KMS-11 (cell line): ENCODE measurements around the gene CNPY1.

Experiments
- H2AFZ ChIP-seq: fragments of 200-600 bp; sonication (generic); 2 replicates; pipeline ENCODE4 v1.6.1; 2016; ENCODE audit warnings: antibody characterized with exemption, mixed run types, low read depth
- H3K27ac ChIP-seq: fragments of 200-600 bp; sonication (generic); 2 replicates; pipeline ENCODE4 v1.6.1; 2016; ENCODE audit warnings: mild to moderate bottlenecking, mixed run types
- H3K27me3 ChIP-seq: fragments of 200-600 bp; sonication (generic); 2 replicates; pipeline ENCODE4 v1.6.1; 2017; ENCODE audit warnings: mild to moderate bottlenecking, low read depth, mixed run types, moderate library complexity; ENCODE audit not compliant: insufficient read depth
- H3K36me3 ChIP-seq: fragments of 200-600 bp; sonication (generic); 2 replicates; pipeline ENCODE4 v1.6.1; 2017; ENCODE audit warnings: mild to moderate bottlenecking, mixed run types; ENCODE audit not compliant: insufficient read depth
- H3K4me1 ChIP-seq: fragments of 200-600 bp; sonication (generic); 2 replicates; pipeline ENCODE4 v1.6.1; 2016; ENCODE audit warnings: mild to moderate bottlenecking, low read depth, mixed run types; ENCODE audit not compliant: poor library complexity, severe bottlenecking
- H3K4me2 ChIP-seq: fragments of 200-600 bp; sonication (generic); 2 replicates; pipeline ENCODE4 v1.7.0; 2016; ENCODE audit warnings: mild to moderate bottlenecking, mixed run types
- H3K4me3 ChIP-seq: fragments of 200-600 bp; sonication (generic); IDR thresholded peaks from 2 replicates; pipeline ENCODE4 v1.6.1; 2017; ENCODE audit warnings: low read depth, low read length, mixed read lengths; ENCODE audit not compliant: insufficient read depth
- H3K79me2 ChIP-seq: fragments of 200-600 bp; sonication (generic); 2 replicates; pipeline ENCODE4 v1.6.1; 2016; ENCODE audit warnings: low read depth, mixed run types; ENCODE audit not compliant: insufficient read depth
- H3K9ac ChIP-seq: fragments of 200-600 bp; sonication (generic); 2 replicates; pipeline ENCODE4 v1.6.1; 2016; ENCODE audit warnings: mild to moderate bottlenecking, mixed run types
- H4K20me1 ChIP-seq: fragments of 200-600 bp; sonication (generic); 2 replicates; pipeline ENCODE4 v1.6.1; 2016; ENCODE audit warnings: mild to moderate bottlenecking, mixed run types; ENCODE audit not compliant: insufficient read depth
- CTCF ChIP-seq: fragments of 200-600 bp; sonication (generic); conservative IDR thresholded peaks from 2 replicates; pipeline ENCODE4 v1.6.1; 2017; ENCODE audit warnings: low read depth, mild to moderate bottlenecking, antibody characterized with exemption, low read length, moderate library complexity, mixed read lengths

CNPY1 gene

DNA sequence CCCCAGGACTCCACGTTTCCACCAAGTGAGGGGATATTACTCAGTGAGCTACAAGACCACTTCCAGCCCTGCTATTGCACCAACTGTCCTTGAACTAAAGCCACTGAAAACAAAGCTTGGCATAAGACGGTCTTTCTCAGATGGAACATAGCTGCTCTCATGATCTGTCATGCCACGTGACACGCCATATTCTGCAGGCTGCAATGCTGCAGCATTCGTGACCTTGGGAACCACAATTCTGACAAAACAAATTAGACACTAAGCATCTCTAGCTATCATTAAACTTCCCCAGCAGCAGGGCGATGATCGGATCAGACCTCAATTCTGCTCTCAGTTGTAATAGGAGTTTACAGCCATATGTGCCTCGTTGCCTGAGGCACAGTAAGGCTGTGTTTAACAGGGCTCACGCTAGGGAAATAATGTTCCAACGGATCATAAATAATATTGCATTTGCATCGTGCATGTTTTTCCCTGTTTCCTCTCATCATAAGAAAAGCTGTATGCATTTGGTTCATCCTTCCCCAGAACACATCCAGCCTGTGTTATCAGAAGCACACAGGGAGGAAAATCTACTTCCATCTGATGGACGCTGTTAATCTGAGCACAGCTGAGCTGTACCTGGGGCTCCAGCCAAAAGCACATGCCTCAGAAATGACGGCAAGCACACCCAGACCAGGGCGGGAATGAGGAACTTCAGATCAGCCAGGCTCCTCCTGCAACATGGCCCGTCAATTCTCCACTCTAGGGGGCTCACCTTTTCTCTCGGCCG, 38.6 kb upstream of the CNPY1 start:
- H4K20me1 ChIP-seq = no peaks in the 10 kb centered on the region
- H3K9ac ChIP-seq = no peak overlapping the region
- no peak overlapping the region for H3K4me2 ChIP-seq
- H3K27me3 ChIP-seq = no peaks in the 10 kb centered on the region
- no peak overlapping the region for H3K27ac ChIP-seq
- no peaks in the 10 kb centered on the region for H3K36me3 ChIP-seq
- no peak overlapping the region for H2AFZ ChIP-seq
- no peaks in the 10 kb centered on the region for H3K79me2 ChIP-seq
- TF ChIP-seq CTCF = no peak
- H3K4me1 ChIP-seq = no peaks in the 10 kb centered on the region
- no peak overlapping the region for H3K4me3 ChIP-seq

DNA sequence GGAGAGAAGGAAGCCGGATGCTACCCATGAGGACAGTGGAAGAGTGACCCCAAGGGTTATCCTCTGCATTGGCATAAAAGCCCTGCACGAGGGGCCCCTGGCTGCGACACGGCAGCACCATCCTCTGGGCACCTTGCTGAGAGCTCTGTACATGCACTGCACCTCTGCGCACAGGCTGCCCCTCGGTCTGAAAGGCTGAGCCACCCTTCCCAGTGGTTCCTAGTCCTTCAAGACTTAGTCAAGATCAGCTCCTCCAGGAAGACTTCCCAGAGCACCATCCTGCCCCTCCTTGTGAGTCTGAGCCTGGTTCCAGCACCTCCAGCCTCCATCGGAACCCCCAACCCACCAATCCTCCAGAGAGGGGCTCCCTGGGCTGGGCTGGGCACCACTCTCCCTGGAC, 37.9 kb upstream of the CNPY1 start:
- Histone ChIP-seq H3K36me3 (no peaks in the 10 kb centered on the region), H4K20me1 (no peaks in the 10 kb centered on the region), H3K4me1 (no peaks in the 10 kb centered on the region), H3K4me2 (no peak overlapping the region), H2AFZ (no peak overlapping the region), H3K27me3 (no peaks in the 10 kb centered on the region), H3K27ac (no peak overlapping the region), H3K79me2 (no peaks in the 10 kb centered on the region), H3K4me3 (no peak overlapping the region), H3K9ac (no peak overlapping the region)
- TF ChIP-seq CTCF = no peak

GRCh38 chr7:155583636-155584035, 37.3 kb upstream of the CNPY1 start:
- Histone ChIP-seq H3K4me2 (no peak overlapping the region), H3K27ac (no peak overlapping the region), H3K4me1 (no peaks in the 10 kb centered on the region), H2AFZ (no peak overlapping the region), H3K36me3 (no peaks in the 10 kb centered on the region), H3K9ac (no peak overlapping the region), H4K20me1 (no peaks in the 10 kb centered on the region), H3K79me2 (no peaks in the 10 kb centered on the region), H3K27me3 (no peaks in the 10 kb centered on the region), H3K4me3 (no peak overlapping the region)
- no peak for TF ChIP-seq CTCF

DNA sequence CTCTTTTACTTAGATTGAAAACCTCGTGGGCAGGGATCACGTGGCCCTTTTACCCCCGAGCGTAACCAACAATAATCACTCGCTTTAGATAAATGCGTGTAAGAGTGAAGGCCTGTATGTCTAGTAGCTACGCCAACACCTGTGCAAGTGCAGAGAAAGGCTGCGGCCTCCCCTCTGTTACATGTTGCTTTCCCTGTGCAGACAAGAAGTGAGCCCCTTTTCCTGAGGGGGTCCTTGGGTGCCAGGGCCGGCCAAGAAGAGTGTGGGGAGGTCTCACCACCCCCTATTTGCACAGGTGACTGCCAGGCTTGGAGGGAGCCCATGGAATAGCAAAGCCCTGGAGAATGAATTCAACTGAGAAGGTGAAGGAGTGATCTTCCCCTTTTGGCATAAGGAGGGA, 35.6 kb upstream of the CNPY1 start:
- H3K79me2 ChIP-seq = no peaks in the 10 kb centered on the region
- H2AFZ ChIP-seq = no peak overlapping the region
- H3K4me2 ChIP-seq = no peak overlapping the region
- TF ChIP-seq CTCF = no peak
- no peak overlapping the region for H3K4me3 ChIP-seq
- no peaks in the 10 kb centered on the region for H3K27me3 ChIP-seq
- H3K4me1 ChIP-seq = no peaks in the 10 kb centered on the region
- no peaks in the 10 kb centered on the region for H3K36me3 ChIP-seq
- H3K9ac ChIP-seq = no peak overlapping the region
- no peak overlapping the region for H3K27ac ChIP-seq
- no peaks in the 10 kb centered on the region for H4K20me1 ChIP-seq
